SK-N-SH treated with all-trans-retinoic acid at 6 μM for 48 hours (cell line): Measurements from ENCODE around the gene PLD5.

Experiments used
- ATAC-seq: fragments of 200-7000 bp; cut with Tn5 transposase; 3 replicates; pipeline ENCODE4 v1.9.1; 2020; ENCODE audit warnings: mild to moderate bottlenecking, moderate library complexity
- ARNTL ChIP-seq: fragments of 450-650 bp; formaldehyde crosslinking; IDR thresholded peaks from 2 replicates; pipeline ENCODE4 v1.5.0; 2020; ENCODE audit warnings: low read depth, mild to moderate bottlenecking, moderate library complexity, borderline replicate concordance
- BACH2 ChIP-seq: fragments of 250-450 bp; sonication (Bioruptor Pico); IDR thresholded peaks from 2 replicates; pipeline ENCODE4 v1.9.0; 2021; ENCODE audit warnings: mild to moderate bottlenecking, borderline replicate concordance
- CSDC2 ChIP-seq: fragments of 250-450 bp; sonication (Bioruptor Pico); IDR thresholded peaks from 2 replicates; pipeline ENCODE4 v1.5.0; 2020; ENCODE audit warnings: mild to moderate bottlenecking, moderate library complexity
- ESRRG ChIP-seq: fragments of 250-450 bp; sonication (Bioruptor Pico); IDR thresholded peaks from 2 replicates; pipeline ENCODE4 v1.6.1; 2021; ENCODE audit warnings: mild to moderate bottlenecking
- GLIS3 ChIP-seq: fragments of 250-450 bp; sonication (Bioruptor Pico); IDR thresholded peaks from 2 replicates; pipeline ENCODE4 v1.5.0; 2020; ENCODE audit warnings: mild to moderate bottlenecking, moderate library complexity
- ISL1 ChIP-seq: fragments of 250-450 bp; sonication (Bioruptor Pico); IDR thresholded peaks from 2 replicates; pipeline ENCODE4 v2.1.2; 2022; ENCODE audit warnings: mild to moderate bottlenecking, moderate library complexity
- OSR1 ChIP-seq: fragments of 250-450 bp; sonication (Bioruptor Pico); IDR thresholded peaks from 2 replicates; pipeline ENCODE4 v1.8.0; 2022; ENCODE audit warnings: moderate library complexity, mild to moderate bottlenecking, inconsistent platforms
- PPARA ChIP-seq: fragments of 250-450 bp; sonication (Bioruptor Pico); IDR thresholded peaks from 2 replicates; pipeline ENCODE4 v1.5.0; 2020; ENCODE audit warnings: mild to moderate bottlenecking, borderline replicate concordance
- RARB ChIP-seq: fragments of 250-450 bp; sonication (Bioruptor Pico); IDR thresholded peaks from 2 replicates; pipeline ENCODE4 v1.8.0; 2021; ENCODE audit warnings: mild to moderate bottlenecking, moderate library complexity
- SNAI2 ChIP-seq: fragments of 250-450 bp; sonication (Bioruptor Pico); IDR thresholded peaks from 2 replicates; pipeline ENCODE4 v1.5.0; 2020; ENCODE audit warnings: mild to moderate bottlenecking, moderate library complexity
- TCF4 ChIP-seq: fragments of 250-450 bp; sonication (Bioruptor Pico); IDR thresholded peaks from 2 replicates; pipeline ENCODE4 v1.8.0; 2021; ENCODE audit warnings: mild to moderate bottlenecking, moderate library complexity, borderline replicate concordance
- TOX ChIP-seq: fragments of 250-450 bp; sonication (Bioruptor Pico); IDR thresholded peaks from 2 replicates; pipeline ENCODE4 v1.8.0; 2021; ENCODE audit warnings: mild to moderate bottlenecking, moderate library complexity, borderline replicate concordance
- ZC3H10 ChIP-seq: fragments of 250-450 bp; sonication (Bioruptor Pico); IDR thresholded peaks from 2 replicates; pipeline ENCODE4 v1.5.1; 2021; ENCODE audit warnings: mild to moderate bottlenecking, moderate library complexity
- ZFP3 ChIP-seq: fragments of 250-450 bp; sonication (Bioruptor Pico); IDR thresholded peaks from 2 replicates; pipeline ENCODE4 v1.5.0; 2020; ENCODE audit warnings: mild to moderate bottlenecking, moderate library complexity
- ZFP30 ChIP-seq: fragments of 450-650 bp; formaldehyde crosslinking; IDR thresholded peaks from 2 replicates; pipeline ENCODE4 v1.5.0; 2022; ENCODE audit warnings: mild to moderate bottlenecking, moderate library complexity
- ZNF70 ChIP-seq: fragments of 450-650 bp; formaldehyde crosslinking; IDR thresholded peaks from 2 replicates; pipeline ENCODE4 v1.5.0; 2020; ENCODE audit warnings: mild to moderate bottlenecking, moderate library complexity
- ZNF8 ChIP-seq: fragments of 450-650 bp; formaldehyde crosslinking; IDR thresholded peaks from 2 replicates; pipeline ENCODE4 v1.5.0; 2020; ENCODE audit warnings: mild to moderate bottlenecking, moderate library complexity
- TF ChIP-seq, protein P1 (sequence below): fragments of 250-450 bp; sonication (Bioruptor Pico); IDR thresholded peaks from 2 replicates; pipeline ENCODE4 v1.8.0; 2021; ENCODE audit warnings: low read depth, mild to moderate bottlenecking, moderate library complexity, borderline replicate concordance
- TF ChIP-seq, protein P2 (sequence below): fragments of 250-450 bp; sonication (Bioruptor Pico); IDR thresholded peaks from 2 replicates; pipeline ENCODE4 v1.5.1; 2021; ENCODE audit warnings: mild to moderate bottlenecking, moderate library complexity
- TF ChIP-seq, protein P3 (sequence below): fragments of 250-450 bp; sonication (Bioruptor Pico); IDR thresholded peaks from 2 replicates; pipeline ENCODE4 v1.5.0; 2020; ENCODE audit warnings: mild to moderate bottlenecking, moderate library complexity
- TF ChIP-seq, protein P4 (sequence below): fragments of 250-450 bp; sonication (Bioruptor Pico); IDR thresholded peaks from 2 replicates; pipeline ENCODE4 v1.8.0; 2020; ENCODE audit warnings: mild to moderate bottlenecking, moderate library complexity, borderline replicate concordance

PLD5 gene

DNA sequence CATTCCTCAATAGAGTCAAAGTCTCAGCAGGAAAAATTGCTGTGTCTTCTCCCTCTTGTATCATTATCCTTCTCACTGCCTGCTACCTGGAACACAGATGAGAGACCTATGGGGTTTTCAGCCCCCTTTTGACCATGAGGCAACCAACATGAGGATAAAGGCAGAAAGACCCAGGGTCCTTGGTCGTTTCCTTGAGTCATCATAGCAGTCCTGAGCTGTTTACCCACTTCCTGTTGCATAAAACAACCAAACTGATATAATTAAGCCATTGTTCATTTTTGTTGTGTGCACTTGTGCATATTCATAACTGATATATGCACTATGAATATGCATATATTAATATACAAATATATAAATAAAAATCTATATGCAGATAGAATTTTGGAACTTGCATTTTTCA lies 337.3 kb downstream of the PLD5 start:
- ATAC-seq, result no peak
- TF ChIP-seq ZFP30 (CRISPR knock-in tag) (no peak), ESRRG (CRISPR knock-in tag) (no peak), PPARA (CRISPR knock-in tag) (no peak), ARNTL (CRISPR knock-in tag) (no peak), OSR1 (CRISPR knock-in tag) (no peak), RARB (CRISPR knock-in tag) (no peak), ZFP3 (CRISPR knock-in tag) (no peak), ZC3H10 (no peak), CSDC2 (CRISPR knock-in tag) (no peak), TCF4 (CRISPR knock-in tag) (no peak), TOX (CRISPR knock-in tag) (no peak), GLIS3 (CRISPR knock-in tag) (no peak), ISL1 (CRISPR knock-in tag) (no peak), SNAI2 (CRISPR knock-in tag) (no peak), ZNF8 (no peak), BACH2 (CRISPR knock-in tag) (no peak)
- TF ChIP-seq, protein P1, sequence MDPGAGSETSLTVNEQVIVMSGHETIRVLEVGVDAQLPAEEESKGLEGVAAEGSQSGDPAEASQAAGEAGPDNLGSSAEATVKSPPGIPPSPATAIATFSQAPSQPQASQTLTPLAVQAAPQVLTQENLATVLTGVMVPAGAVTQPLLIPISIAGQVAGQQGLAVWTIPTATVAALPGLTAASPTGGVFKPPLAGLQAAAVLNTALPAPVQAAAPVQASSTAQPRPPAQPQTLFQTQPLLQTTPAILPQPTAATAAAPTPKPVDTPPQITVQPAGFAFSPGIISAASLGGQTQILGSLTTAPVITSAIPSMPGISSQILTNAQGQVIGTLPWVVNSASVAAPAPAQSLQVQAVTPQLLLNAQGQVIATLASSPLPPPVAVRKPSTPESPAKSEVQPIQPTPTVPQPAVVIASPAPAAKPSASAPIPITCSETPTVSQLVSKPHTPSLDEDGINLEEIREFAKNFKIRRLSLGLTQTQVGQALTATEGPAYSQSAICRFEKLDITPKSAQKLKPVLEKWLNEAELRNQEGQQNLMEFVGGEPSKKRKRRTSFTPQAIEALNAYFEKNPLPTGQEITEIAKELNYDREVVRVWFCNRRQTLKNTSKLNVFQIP, result no peak

DNA sequence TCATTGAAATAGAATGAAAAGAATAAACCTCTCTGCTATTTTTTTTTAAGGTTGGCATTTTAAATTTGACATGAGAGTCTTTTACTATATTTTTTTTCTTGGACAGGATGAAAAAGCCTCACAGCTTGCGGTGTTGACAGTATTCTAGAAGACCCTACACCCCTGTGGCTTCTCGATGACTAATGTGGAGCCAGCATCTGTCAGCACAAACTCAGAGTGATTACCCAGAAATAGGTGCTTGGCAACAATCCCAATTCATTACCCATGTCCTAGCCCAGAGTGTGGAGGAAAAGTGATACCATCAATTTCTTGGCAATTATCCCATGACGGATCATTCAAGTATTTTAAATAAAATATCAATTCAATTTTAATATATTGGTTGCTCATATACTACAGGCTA lies 338.8 kb downstream of the PLD5 start:
- no peak for ATAC-seq
- TF ChIP-seq ISL1 (CRISPR knock-in tag) (no peak), RARB (CRISPR knock-in tag) (no peak), ZNF70 (no peak), ZNF8 (no peak), BACH2 (CRISPR knock-in tag) (no peak), ZFP3 (CRISPR knock-in tag) (no peak), PPARA (CRISPR knock-in tag) (no peak), GLIS3 (CRISPR knock-in tag) (no peak), CSDC2 (CRISPR knock-in tag) (no peak), ESRRG (CRISPR knock-in tag) (no peak)
- TF ChIP-seq, protein P2, sequence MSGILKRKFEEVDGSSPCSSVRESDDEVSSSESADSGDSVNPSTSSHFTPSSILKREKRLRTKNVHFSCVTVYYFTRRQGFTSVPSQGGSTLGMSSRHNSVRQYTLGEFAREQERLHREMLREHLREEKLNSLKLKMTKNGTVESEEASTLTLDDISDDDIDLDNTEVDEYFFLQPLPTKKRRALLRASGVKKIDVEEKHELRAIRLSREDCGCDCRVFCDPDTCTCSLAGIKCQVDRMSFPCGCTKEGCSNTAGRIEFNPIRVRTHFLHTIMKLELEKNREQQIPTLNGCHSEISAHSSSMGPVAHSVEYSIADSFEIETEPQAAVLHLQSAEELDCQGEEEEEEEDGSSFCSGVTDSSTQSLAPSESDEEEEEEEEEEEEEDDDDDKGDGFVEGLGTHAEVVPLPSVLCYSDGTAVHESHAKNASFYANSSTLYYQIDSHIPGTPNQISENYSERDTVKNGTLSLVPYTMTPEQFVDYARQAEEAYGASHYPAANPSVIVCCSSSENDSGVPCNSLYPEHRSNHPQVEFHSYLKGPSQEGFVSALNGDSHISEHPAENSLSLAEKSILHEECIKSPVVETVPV (CRISPR knock-in tag), result no peak
- TF ChIP-seq, protein P3, sequence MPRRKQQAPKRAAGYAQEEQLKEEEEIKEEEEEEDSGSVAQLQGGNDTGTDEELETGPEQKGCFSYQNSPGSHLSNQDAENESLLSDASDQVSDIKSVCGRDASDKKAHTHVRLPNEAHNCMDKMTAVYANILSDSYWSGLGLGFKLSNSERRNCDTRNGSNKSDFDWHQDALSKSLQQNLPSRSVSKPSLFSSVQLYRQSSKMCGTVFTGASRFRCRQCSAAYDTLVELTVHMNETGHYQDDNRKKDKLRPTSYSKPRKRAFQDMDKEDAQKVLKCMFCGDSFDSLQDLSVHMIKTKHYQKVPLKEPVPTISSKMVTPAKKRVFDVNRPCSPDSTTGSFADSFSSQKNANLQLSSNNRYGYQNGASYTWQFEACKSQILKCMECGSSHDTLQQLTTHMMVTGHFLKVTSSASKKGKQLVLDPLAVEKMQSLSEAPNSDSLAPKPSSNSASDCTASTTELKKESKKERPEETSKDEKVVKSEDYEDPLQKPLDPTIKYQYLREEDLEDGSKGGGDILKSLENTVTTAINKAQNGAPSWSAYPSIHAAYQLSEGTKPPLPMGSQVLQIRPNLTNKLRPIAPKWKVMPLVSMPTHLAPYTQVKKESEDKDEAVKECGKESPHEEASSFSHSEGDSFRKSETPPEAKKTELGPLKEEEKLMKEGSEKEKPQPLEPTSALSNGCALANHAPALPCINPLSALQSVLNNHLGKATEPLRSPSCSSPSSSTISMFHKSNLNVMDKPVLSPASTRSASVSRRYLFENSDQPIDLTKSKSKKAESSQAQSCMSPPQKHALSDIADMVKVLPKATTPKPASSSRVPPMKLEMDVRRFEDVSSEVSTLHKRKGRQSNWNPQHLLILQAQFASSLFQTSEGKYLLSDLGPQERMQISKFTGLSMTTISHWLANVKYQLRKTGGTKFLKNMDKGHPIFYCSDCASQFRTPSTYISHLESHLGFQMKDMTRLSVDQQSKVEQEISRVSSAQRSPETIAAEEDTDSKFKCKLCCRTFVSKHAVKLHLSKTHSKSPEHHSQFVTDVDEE (CRISPR knock-in tag), result no peak
- TF ChIP-seq, protein P1, result no peak
- TF ChIP-seq, protein P4, sequence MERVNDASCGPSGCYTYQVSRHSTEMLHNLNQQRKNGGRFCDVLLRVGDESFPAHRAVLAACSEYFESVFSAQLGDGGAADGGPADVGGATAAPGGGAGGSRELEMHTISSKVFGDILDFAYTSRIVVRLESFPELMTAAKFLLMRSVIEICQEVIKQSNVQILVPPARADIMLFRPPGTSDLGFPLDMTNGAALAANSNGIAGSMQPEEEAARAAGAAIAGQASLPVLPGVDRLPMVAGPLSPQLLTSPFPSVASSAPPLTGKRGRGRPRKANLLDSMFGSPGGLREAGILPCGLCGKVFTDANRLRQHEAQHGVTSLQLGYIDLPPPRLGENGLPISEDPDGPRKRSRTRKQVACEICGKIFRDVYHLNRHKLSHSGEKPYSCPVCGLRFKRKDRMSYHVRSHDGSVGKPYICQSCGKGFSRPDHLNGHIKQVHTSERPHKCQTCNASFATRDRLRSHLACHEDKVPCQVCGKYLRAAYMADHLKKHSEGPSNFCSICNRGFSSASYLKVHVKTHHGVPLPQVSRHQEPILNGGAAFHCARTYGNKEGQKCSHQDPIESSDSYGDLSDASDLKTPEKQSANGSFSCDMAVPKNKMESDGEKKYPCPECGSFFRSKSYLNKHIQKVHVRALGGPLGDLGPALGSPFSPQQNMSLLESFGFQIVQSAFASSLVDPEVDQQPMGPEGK (CRISPR knock-in tag), result no peak

DNA sequence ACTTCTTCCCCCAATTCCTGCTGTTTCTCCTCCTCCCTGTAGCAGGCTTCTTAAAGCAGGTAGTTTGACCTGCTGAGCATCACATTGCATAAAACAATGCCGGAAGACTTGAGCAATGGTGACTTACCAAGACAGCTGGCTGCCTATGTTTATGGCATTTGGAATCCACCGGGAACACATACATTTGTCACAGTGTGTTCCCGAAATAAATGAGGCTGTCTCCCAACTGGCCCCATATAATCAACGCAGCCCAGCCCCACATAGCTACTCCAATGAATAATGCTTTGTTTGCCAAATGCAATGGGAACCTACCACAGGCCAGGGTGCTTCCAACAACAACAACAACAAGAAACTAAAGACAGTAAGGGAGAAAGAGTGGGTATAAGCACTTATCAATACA lies 339.5 kb downstream of the PLD5 start:
- ATAC-seq, result no peak
- no peak for TF ChIP-seq ZC3H10
- no peak for TF ChIP-seq CSDC2 (CRISPR knock-in tag)
- TF ChIP-seq, protein P2 (CRISPR knock-in tag), result no peak
- no peak for TF ChIP-seq TCF4 (CRISPR knock-in tag)
- TF ChIP-seq ESRRG (CRISPR knock-in tag), result no peak
- TF ChIP-seq ZFP30 (CRISPR knock-in tag), result no peak
- no peak for TF ChIP-seq ZNF8
- TF ChIP-seq BACH2 (CRISPR knock-in tag), result no peak
- TF ChIP-seq, protein P1, result no peak
- TF ChIP-seq, protein P3 (CRISPR knock-in tag), result no peak
- TF ChIP-seq SNAI2 (CRISPR knock-in tag), result no peak
- TF ChIP-seq ZNF70, result no peak
